Nephron progenitor cell (in vitro differentiated cells): Measurements from ENCODE around the gene HID1.

Source experiments
- DNase-seq: peaks from one replicate; pipeline ENCODE4 v3.0.0; 2021
- H3K27ac Mint-ChIP-seq: 2 replicates; pipeline ENCODE4 v1.8.0; 2021; ENCODE audit warnings: mild to moderate bottlenecking, moderate library complexity, mixed read lengths
- H3K27me3 Mint-ChIP-seq: 2 replicates; pipeline ENCODE4 v1.8.0; 2021; ENCODE audit warnings: mild to moderate bottlenecking, low read depth, mixed read lengths; ENCODE audit not compliant: poor library complexity
- H3K36me3 Mint-ChIP-seq: 2 replicates; pipeline ENCODE4 v1.8.0; 2021; ENCODE audit warnings: low read depth, mixed read lengths
- H3K4me1 Mint-ChIP-seq: 2 replicates; pipeline ENCODE4 v1.8.0; 2021; ENCODE audit warnings: mixed read lengths
- H3K4me3 Mint-ChIP-seq: 2 replicates; pipeline ENCODE4 v1.8.0; 2021; ENCODE audit warnings: mild to moderate bottlenecking, moderate library complexity, mixed read lengths
- H3K9me3 Mint-ChIP-seq: 2 replicates; pipeline ENCODE4 v1.8.0; 2021; ENCODE audit warnings: mild to moderate bottlenecking, moderate library complexity, mixed read lengths
- CTCF ChIP-seq: fragments of 200-600 bp; sonication (generic); IDR thresholded peaks from 2 replicates; pipeline ENCODE4 v1.5.0; 2021; ENCODE audit warnings: antibody characterized with exemption

Gene HID1

GRCh38 chr17:74968361-74968780 lies 4.2 kb downstream of the HID1 start:
- H3K27ac Mint-ChIP-seq = no peak overlapping the region
- H3K4me3 Mint-ChIP-seq = no peak overlapping the region

DNA sequence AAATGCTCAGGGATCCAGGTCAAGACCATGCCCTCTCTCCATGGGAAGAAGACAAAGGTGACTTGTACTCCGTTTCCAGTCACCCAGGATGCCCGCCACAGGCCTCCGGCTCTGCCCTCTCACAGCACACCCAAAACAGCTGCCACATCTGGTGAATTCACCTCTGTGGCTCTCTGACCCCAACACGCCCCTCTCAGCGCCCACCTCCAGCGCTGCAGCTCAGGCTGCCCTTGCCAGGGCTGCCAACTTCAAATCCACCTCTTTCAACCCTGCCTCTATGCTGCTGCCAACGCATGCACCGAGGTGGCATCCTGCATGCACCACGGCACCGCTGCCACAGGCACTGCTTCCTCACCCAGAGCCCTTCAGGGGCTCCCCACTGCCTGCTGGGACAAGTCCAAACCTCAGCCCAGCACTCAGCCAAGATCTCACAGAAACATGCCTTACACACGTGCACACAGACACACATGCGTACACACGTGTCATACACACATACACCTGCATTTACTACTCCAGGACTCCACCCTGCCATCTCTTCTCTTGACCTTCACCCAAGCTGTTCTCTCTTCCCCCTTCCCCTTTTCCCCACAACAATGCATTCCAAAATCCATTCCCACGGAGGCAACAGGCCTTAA lies 7.5 kb downstream of the HID1 start:
- no peaks in the 10 kb centered on the region for H3K36me3 Mint-ChIP-seq
- no peak overlapping the region for H3K4me3 Mint-ChIP-seq
- peaks cover 14% of the 10 kb centered on the region for H3K4me1 Mint-ChIP-seq
- no peak for DNase-seq
- no peak for TF ChIP-seq CTCF
- H3K27me3 Mint-ChIP-seq = peaks cover 44% of the 10 kb centered on the region
- H3K27ac Mint-ChIP-seq = peak overlapping the region; percentile 12
- H3K9me3 Mint-ChIP-seq = no peaks in the 10 kb centered on the region

More at GRCh38 chr17:74968361-74968780, 4.2 kb downstream of the HID1 start:
- no peak for DNase-seq
- no peak for TF ChIP-seq CTCF
- Mint-ChIP-seq H3K9me3 (no peaks in the 10 kb centered on the region), H3K4me1 (peaks cover 6% of the 10 kb centered on the region), H3K36me3 (no peaks in the 10 kb centered on the region), H3K27me3 (peaks cover 67% of the 10 kb centered on the region)

DNA sequence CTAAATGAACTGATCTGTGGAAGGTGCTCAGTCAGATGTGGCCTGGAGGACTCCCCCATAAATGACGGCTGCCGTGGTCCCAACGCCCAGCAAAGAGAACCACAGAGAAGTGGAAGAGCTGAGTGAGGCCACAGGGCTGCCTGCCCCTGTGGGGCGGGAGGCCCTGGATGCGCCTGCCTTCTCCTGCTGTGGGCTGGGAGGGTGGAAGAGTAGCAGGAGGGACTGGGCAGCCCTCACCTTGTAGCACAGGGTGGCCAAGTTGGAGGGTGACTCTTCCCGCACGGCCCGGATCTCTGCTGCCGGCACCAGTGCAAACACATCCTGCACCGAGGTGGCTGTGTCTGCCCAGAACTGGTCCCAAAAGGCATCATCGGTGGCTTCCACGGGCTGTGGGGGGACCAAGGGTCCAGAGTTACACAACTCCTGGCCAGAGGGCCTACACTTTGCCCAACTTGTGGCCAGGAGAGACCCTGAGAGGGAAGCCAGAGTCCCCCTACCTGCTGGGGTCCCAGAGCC lies 8.3 kb downstream of the HID1 start:
- Mint-ChIP-seq H3K4me1 (peaks cover 14% of the 10 kb centered on the region), H3K9me3 (no peaks in the 10 kb centered on the region), H3K36me3 (no peaks in the 10 kb centered on the region), H3K27ac (no peak overlapping the region), H3K27me3 (peaks cover 44% of the 10 kb centered on the region), H3K4me3 (no peak overlapping the region)
- no peak for TF ChIP-seq CTCF
- no peak for DNase-seq

GRCh38 chr17:74963656-74964055 lies 8.9 kb downstream of the HID1 start:
- no peak for DNase-seq
- no peaks in the 10 kb centered on the region for H3K9me3 Mint-ChIP-seq
- no peak overlapping the region for H3K4me3 Mint-ChIP-seq
- peaks cover 48% of the 10 kb centered on the region for H3K27me3 Mint-ChIP-seq
- H3K4me1 Mint-ChIP-seq = peaks cover 14% of the 10 kb centered on the region
- no peak overlapping the region for H3K27ac Mint-ChIP-seq
- H3K36me3 Mint-ChIP-seq = no peaks in the 10 kb centered on the region
- peak; percentile 20 for TF ChIP-seq CTCF

GRCh38 chr17:74962622-74963394 lies 9.8 kb downstream of the HID1 start:
- Mint-ChIP-seq H3K9me3 (no peaks in the 10 kb centered on the region), H3K27ac (no peak overlapping the region), H3K4me3 (no peak overlapping the region), H3K36me3 (no peaks in the 10 kb centered on the region), H3K27me3 (peaks cover 52% of the 10 kb centered on the region), H3K4me1 (peaks cover 14% of the 10 kb centered on the region)
- DNase-seq = no peak
- TF ChIP-seq CTCF = no peak
